ENCODE results near the gene F2RL3. TPM values are rescaled to one million over a fixed set of nuclear protein-coding genes. Genes with fewer than 3 reads are reported as not detected.
A peak's percentile ranks its signal among the peaks of the same experiment; 100 is the strongest.

Gene F2RL3
- polyA plus RNA-seq, 1 donor (not counting 4 experiments of a cell fraction or from before 2014, with no cell fraction given) = not detected

DNA sequence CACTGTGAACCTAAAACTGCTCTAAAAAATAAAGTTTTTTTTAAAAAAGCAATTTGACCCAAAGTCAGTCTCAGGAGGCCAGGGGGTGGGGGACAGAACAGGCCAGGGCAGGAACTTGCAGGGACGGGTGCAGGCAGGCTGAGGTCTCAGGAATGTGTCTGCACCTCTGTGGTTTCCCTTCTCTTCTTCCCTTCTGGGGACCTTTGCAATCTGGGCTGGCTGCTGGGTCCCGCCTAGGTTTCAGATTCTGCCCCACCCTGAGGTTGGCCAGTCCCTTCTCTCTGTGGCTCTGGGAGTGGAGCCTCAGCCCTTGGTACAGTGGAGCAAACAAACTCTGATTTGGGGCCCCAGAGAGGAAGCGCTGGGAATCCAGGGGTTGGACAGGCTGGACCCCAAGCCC, 5.3 kb upstream of the F2RL3 start:
- Histone ChIP-seq H3K9me1 (ENCODE audit: control insufficient read depth, extremely low read depth, insufficient read depth, low read length) (no peaks in the 10 kb centered on the region), H3K4me1 (ENCODE audit: control insufficient read depth, extremely low read depth, insufficient read depth, low read length) (peaks cover 8% of the 10 kb centered on the region), H2AFZ (ENCODE audit: control insufficient read depth, low read length) (no peak overlapping the region), H3K9me3 (ENCODE audit: control insufficient read depth, low read depth, low read length) (peaks cover 7% of the 10 kb centered on the region), H4K20me1 (ENCODE audit: control insufficient read depth, extremely low read depth, insufficient read depth, low read length) (no peaks in the 10 kb centered on the region), H3K79me2 (ENCODE audit: control insufficient read depth, insufficient read depth, low read length) (no peaks in the 10 kb centered on the region), H3K4me3 (ENCODE audit: control insufficient read depth in 2 of 3, extremely low read depth in 1 of 3, insufficient read depth in 2 of 3, low read depth in 1 of 3, low read length in 3 of 3) (no peak overlapping the region), H3K36me3 (ENCODE audit: control insufficient read depth in 2 of 2, extremely low read depth in 1 of 2, insufficient read depth in 2 of 2, low read length in 2 of 2) (peaks cover 12 to 13% of the 10 kb centered on the region in 2 experiments), H3K27me3 (ENCODE audit: control insufficient read depth, extremely low read depth, insufficient read depth, low read length) (no peaks in the 10 kb centered on the region), H3K4me2 (ENCODE audit: control insufficient read depth, extremely low read depth, insufficient read depth, low read depth, low read length) (peak overlapping the region; percentile 44), H3K9ac (ENCODE audit: control insufficient read depth, extremely low read depth, insufficient read depth, low read length) (no peak overlapping the region), H3K27ac (ENCODE audit: control insufficient read depth, insufficient read depth, low read length) (no peak overlapping the region)
- no peak for TF ChIP-seq EZH2 (IDR thresholded peaks at IDR 0.05; ENCODE audit: low read length)
- TF ChIP-seq, protein P1, sequence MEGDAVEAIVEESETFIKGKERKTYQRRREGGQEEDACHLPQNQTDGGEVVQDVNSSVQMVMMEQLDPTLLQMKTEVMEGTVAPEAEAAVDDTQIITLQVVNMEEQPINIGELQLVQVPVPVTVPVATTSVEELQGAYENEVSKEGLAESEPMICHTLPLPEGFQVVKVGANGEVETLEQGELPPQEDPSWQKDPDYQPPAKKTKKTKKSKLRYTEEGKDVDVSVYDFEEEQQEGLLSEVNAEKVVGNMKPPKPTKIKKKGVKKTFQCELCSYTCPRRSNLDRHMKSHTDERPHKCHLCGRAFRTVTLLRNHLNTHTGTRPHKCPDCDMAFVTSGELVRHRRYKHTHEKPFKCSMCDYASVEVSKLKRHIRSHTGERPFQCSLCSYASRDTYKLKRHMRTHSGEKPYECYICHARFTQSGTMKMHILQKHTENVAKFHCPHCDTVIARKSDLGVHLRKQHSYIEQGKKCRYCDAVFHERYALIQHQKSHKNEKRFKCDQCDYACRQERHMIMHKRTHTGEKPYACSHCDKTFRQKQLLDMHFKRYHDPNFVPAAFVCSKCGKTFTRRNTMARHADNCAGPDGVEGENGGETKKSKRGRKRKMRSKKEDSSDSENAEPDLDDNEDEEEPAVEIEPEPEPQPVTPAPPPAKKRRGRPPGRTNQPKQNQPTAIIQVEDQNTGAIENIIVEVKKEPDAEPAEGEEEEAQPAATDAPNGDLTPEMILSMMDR (optimal IDR thresholded peaks at IDR 0.05 in 1 of 3, IDR thresholded peaks at IDR 0.05 in 1 of 3, conservative IDR thresholded peaks at IDR 0.05 in 1 of 3; ENCODE audit: extremely low read depth in 1 of 3, insufficient read depth in 2 of 3, low read length in 3 of 3) = no peak
- dilution Hi-C loops (cut with MboI; ENCODE audit: extremely low pct_ligation_motif_present, low sequenced_read_pairs) = no loop called here
- DNase-seq (ENCODE audit: low read depth, low spot score) = no peak
- FAIRE-seq = peak; percentile 84

DNA sequence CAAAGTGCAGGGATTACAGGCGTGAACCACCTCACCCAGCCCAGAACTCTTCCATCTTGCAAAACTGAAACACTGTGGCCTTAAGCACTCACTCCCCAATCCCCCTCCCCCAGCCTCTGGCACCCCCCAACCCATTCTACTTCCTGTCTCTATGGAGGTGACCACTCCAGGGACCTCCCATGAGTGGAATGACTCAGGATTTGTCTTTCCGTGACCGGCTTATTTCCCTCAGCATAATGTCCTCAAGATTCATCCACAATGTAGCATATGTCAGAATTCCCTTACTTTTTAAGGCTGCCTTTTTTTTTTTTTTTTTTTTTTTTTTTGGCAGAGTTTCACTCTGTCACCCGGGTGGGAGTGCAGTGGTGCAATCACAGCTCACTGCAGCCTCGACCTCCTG, 3.6 kb upstream of the F2RL3 start:
- no peak overlapping the region for H3K27ac ChIP-seq (ENCODE audit: control insufficient read depth, insufficient read depth, low read length)

More for the DNA sequence above, 3.6 kb upstream of the F2RL3 start:
- no peak overlapping the region for H3K9ac ChIP-seq (ENCODE audit: control insufficient read depth, extremely low read depth, insufficient read depth, low read length)
- DNase-seq (ENCODE audit: low read depth, low spot score) (no peak), FAIRE-seq (no peak)
- no peaks in the 10 kb centered on the region for H4K20me1 ChIP-seq (ENCODE audit: control insufficient read depth, extremely low read depth, insufficient read depth, low read length)
- H3K9me1 ChIP-seq (ENCODE audit: control insufficient read depth, extremely low read depth, insufficient read depth, low read length) = no peaks in the 10 kb centered on the region
- H2AFZ ChIP-seq (ENCODE audit: control insufficient read depth, low read length) = no peak overlapping the region
- no peak overlapping the region for H3K4me3 ChIP-seq (ENCODE audit: control insufficient read depth in 2 of 3, extremely low read depth in 1 of 3, insufficient read depth in 2 of 3, low read depth in 1 of 3, low read length in 3 of 3)
- H3K27me3 ChIP-seq (ENCODE audit: control insufficient read depth, extremely low read depth, insufficient read depth, low read length) = no peaks in the 10 kb centered on the region
- dilution Hi-C loops (cut with MboI; ENCODE audit: extremely low pct_ligation_motif_present, low sequenced_read_pairs) = no loop called here
- H3K9me3 ChIP-seq (ENCODE audit: control insufficient read depth, low read depth, low read length) = peaks cover 7% of the 10 kb centered on the region
- no peak overlapping the region for H3K4me2 ChIP-seq (ENCODE audit: control insufficient read depth, extremely low read depth, insufficient read depth, low read depth, low read length)
- no peak for TF ChIP-seq EZH2 (IDR thresholded peaks at IDR 0.05; ENCODE audit: low read length)
- TF ChIP-seq, protein P1 (optimal IDR thresholded peaks at IDR 0.05 in 1 of 3, IDR thresholded peaks at IDR 0.05 in 1 of 3, conservative IDR thresholded peaks at IDR 0.05 in 1 of 3; ENCODE audit: extremely low read depth in 1 of 3, insufficient read depth in 2 of 3, low read length in 3 of 3) = no peak
- H3K36me3 ChIP-seq (ENCODE audit: control insufficient read depth in 2 of 2, extremely low read depth in 1 of 2, insufficient read depth in 2 of 2, low read length in 2 of 2) = peaks cover 3 to 4% of the 10 kb centered on the region in 2 experiments
- peaks cover 8% of the 10 kb centered on the region for H3K4me1 ChIP-seq (ENCODE audit: control insufficient read depth, extremely low read depth, insufficient read depth, low read length)
- H3K79me2 ChIP-seq (ENCODE audit: control insufficient read depth, insufficient read depth, low read length) = no peaks in the 10 kb centered on the region

All from keratinocyte (primary cell).